HG03108 (cell line): Measurements from ENCODE around the gene C2.
"Not testable (repeated sequence)": the region's sequence is repeated elsewhere in the genome, so short reads cannot be mapped to it uniquely, and the experiment has no call there.

ENCODE experiments used
- ATAC-seq: cut with Tn5 transposase; IDR thresholded peaks from one replicate; pipeline ENCODE4 v1.9.1; 2021; ENCODE audit warnings: moderate library complexity; ENCODE audit not compliant: unreplicated experiment

C2 gene

DNA sequence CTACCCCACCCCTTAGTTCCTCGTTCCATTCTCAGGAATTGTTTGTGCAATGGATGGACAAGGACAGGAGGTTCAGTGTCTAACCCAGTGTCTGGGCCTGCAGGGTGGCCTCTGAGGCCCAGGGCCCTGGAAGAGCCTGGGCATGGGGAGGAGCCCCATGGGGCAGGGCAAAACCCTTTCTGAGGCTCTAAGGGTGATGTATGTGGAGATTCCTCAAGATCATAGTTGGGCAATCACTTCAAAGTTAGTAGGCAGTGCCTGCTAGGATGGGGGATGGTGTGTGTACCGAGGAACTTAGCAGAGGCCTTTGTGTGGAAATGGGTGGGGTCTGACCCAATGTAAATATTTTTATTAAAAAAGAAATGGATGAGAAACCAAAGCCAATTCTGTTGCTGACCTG, 6.7 kb upstream of the C2 start:
- ATAC-seq: no peak

DNA sequence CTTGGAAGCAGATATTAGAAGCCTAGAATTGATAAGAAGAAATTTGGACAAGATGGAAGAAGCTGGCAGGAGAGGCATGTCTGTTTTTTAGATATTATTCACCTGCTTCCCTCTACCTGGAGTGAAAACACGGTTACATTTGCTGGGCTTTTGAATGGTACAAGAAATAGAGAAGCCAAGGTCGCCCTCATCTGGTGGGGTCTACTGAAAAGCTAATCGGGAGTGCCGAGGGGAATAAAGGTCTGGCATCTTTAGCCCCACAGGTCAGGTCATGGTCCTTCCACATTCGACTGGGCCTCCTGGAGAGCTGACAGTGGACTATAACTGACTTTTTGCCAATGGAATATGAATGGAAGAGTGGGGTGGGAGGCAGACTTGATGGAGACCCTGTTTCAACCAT, 4.6 kb upstream of the C2 start:
- ATAC-seq: no peak

DNA sequence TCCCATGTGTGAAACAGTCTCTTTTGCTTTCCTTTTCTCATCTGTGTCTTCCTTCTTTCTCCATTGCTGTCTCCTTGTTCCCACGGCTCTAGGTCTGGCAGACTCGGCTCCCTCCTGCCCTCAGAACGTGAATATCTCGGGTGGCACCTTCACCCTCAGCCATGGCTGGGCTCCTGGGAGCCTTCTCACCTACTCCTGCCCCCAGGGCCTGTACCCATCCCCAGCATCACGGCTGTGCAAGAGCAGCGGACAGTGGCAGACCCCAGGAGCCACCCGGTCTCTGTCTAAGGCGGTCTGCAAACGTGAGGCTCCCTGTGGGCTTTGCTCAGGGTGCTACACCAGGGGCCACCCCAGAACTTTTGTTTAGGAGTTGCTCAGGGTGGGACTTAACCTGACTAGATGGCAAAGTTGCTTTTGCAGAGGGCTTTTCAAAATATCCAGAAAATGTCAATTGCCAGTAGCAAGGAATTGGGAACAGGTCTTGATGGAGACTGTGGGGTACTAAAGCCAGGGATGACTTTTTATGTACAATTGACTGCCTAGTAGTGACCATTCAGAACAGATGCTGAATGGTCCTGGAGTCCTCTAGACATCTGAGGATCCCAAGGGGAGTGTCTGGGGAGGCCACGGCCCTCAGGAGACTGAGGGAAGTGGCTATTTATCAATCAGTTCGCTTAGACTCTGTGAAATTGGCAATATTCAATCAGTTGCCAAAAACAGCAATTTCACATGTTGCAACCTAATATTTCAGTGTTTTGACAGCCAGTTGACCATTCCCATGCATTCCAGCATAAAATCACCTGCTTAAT, 550 bp downstream of the C2 start:
- no peak for ATAC-seq

GRCh38 chr6:31928672-31928939, 1.1 kb downstream of the C2 start:
- no peak for ATAC-seq

GRCh38 chr6:31930962-31931361, 3.4 kb downstream of the C2 start:
- no peak for ATAC-seq

- ATAC-seq: not testable (repeated sequence)
These were observed 4.6 kb downstream of the C2 start for GRCh38 chr6:31932137-31932536.

GRCh38 chr6:31933537-31933936, 6.0 kb downstream of the C2 start:
- no peak for ATAC-seq

DNA sequence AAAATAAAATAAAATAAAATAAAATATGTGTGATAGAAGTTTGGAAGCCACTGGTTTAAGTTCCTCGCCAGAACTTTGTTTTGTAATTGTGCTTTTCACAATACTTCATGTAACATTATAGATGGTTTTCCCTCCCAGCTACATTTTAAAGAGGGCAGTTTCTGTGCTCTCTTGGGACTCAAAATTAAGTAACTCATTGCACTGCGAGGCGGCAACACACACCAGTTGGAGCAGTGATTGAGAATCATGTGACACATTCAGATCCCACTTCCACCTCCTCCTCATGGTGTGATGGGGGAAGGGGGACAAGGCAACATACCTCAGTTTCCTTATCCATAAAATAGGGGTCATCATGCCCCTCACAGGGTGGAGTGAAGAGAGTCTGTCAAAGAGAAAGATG, 7.5 kb downstream of the C2 start:
- no peak for ATAC-seq

GRCh38 chr6:31935823-31936222, 8.3 kb downstream of the C2 start:
- no peak for ATAC-seq

GRCh38 chr6:31940256-31940664, 12.7 kb downstream of the C2 start:
- ATAC-seq: no peak

DNA sequence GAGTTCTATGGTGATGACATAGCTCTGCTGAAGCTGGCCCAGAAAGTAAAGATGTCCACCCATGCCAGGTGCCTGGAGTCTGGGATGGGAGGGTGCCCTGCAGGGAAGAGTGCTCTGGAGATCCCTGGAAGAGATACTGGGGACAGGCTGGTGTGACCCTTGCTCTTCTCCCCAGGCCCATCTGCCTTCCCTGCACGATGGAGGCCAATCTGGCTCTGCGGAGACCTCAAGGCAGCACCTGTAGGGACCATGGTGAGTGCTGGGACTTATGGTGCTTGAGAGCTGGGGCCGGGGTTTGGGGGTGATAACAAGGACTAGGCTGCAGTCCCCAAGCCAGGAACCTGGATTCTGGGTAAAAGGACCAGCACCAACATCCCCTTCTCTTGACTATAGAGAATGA, 16.2 kb downstream of the C2 start:
- ATAC-seq: no peak

- ATAC-seq: no peak
These were observed 17.6 kb downstream of the C2 start for GRCh38 chr6:31945154-31945506.

DNA sequence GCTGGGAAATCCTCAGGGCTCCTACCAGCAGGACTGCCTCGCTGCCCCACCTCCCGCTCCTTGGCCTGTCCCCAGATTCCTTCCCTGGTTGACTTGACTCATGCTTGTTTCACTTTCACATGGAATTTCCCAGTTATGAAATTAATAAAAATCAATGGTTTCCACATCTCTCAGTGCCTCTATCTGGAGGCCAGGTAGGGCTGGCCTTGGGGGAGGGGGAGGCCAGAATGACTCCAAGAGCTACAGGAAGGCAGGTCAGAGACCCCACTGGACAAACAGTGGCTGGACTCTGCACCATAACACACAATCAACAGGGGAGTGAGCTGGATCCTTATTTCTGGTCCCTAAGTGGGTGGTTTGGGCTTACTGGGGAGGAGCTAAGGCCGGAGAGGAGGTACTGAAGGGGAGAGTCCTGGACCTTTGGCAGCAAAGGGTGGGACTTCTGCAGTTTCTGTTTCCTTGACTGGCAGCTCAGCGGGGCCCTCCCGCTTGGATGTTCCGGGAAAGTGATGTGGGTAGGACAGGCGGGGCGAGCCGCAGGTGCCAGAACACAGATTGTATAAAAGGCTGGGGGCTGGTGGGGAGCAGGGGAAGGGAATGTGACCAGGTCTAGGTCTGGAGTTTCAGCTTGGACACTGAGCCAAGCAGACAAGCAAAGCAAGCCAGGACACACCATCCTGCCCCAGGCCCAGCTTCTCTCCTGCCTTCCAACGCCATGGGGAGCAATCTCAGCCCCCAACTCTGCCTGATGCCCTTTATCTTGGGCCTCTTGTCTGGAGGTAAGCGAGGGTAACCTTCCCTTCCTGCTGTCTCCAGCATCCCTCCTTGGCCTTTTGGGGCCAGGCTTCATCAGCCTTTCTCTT, 18.2 kb downstream of the C2 start, which contains the start of gene CFB:
CFB (plus strand) TSS at position 589 of the 863 bp plus-strand sequence; CDS start at position 716, 127 bp downstream.
- ATAC-seq: no peak

DNA sequence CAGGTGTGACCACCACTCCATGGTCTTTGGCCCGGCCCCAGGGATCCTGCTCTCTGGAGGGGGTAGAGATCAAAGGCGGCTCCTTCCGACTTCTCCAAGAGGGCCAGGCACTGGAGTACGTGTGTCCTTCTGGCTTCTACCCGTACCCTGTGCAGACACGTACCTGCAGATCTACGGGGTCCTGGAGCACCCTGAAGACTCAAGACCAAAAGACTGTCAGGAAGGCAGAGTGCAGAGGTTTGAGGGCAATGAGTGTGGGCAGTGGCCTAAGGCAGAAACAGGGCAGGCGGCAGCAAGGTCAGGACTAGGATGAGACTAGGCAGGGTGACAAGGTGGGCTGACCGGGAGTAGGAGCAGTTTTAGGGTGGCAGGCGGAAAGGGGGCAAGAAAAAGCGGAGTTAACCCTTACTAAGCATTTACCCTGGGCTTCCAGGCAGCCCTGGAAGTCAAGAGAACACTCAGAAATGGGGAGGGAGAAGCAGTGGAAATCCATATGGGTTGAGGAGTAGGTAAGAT, 18.9 kb downstream of the C2 start:
- ATAC-seq: no peak

DNA sequence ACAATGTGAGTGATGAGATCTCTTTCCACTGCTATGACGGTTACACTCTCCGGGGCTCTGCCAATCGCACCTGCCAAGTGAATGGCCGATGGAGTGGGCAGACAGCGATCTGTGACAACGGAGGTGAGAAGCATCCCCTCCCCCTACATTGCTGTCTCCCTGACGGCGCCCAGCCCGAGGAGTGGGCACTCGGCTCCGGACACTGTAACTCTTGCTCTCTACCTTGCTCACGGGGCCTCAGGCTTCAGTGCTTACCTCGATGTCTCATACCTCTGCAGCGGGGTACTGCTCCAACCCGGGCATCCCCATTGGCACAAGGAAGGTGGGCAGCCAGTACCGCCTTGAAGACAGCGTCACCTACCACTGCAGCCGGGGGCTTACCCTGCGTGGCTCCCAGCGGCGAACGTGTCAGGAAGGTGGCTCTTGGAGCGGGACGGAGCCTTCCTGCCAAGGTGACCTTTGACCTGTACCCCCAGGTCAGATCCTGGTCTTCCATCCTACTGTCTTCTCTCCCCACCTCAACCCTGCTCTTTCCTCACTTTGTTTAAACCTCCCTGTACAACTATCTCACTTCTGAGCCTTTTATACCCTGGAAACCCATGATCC, 19.7 kb downstream of the C2 start:
- ATAC-seq: no peak

- no peak for ATAC-seq
These were observed 20.3 kb downstream of the C2 start for GRCh38 chr6:31947864-31948263.

- no peak for ATAC-seq
These were observed 20.8 kb downstream of the C2 start for GRCh38 chr6:31948306-31948705.

DNA sequence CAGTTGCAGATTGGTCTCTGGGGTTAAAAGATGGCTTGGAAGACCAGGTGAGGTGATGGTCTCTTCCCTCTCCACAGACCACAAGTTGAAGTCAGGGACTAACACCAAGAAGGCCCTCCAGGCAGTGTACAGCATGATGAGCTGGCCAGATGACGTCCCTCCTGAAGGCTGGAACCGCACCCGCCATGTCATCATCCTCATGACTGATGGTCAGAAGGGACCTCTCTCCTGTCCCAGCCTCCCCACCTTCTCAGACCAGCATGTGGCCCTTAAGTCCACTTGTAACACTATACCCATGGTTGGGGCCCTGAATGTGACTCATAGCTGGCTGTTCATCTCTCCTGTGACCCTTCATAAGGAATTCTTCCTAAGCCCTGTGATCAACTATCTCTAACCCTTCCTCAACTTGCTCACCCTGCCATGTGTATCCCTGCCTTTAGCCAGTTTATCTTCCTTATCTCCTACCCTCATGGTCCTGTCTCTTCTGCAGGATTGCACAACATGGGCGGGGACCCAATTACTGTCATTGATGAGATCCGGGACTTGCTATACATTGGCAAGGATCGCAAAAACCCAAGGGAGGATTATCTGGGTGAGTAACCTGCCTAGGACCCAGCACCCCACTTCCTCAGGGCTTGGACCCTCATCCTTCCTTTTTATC, 21.4 kb downstream of the C2 start:
- ATAC-seq: no peak

GRCh38 chr6:31949926-31950548, 22.5 kb downstream of the C2 start:
- ATAC-seq: no peak

DNA sequence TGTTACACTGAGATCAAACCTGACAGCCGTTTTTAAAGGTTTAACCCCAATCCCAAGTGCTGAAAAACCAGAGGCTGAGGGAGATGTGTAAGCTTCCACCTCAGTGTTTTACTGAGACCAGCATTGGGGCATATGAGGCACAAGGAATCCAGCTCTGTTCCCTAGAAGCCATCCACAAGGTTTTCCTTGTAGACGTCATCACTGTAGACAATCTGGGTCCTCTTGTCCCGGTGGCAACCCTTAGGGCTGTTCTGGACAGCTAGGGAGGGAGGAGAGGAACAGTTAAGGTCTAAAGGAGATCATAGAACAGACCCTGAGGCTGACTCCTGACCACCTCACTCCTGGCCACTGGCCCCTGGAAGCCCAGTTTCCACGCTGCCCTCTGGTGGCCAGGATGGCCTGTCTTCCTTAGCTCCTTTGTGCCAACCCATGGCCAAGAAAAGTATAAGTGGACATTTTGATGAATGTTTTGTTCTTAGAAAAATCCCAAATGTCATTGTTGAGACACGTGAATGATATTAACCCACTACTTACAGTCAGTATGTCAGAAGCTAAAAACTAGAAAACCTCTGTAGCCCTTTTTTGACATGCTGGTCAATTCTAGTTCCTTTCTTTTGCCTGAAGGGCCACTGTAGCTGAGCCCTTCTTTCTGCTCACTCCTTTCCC, 24.8 kb downstream of the C2 start:
- ATAC-seq: no peak
